ENCODE measurements around the gene VARS1.
"Not testable (repeated sequence)": the region's sequence is repeated elsewhere in the genome, so short reads cannot be mapped to it uniquely, and the experiment has no call there.

Gene VARS1

GRCh38 chr6:31795616-31796298 is at the start of gene VARS1:
Gene VARS1 (minus strand): TSS chr6:31795752. CDS start chr6:31795217, 535 bp downstream.
- no peak for DNase-seq (ENCODE audit: low read depth)

GRCh38 chr6:31844507-31844906 is 49.0 kb upstream of the VARS1 start:
- DNase-seq (ENCODE audit: low read depth) = no peak

- no peak for DNase-seq (ENCODE audit: low read depth)
Measured at GRCh38 chr6:31842053-31842452, 46.5 kb upstream of the VARS1 start.

GRCh38 chr6:31839779-31840126 is 44.2 kb upstream of the VARS1 start:
- DNase-seq (ENCODE audit: low read depth) = not testable (repeated sequence)

- no peak for DNase-seq (ENCODE audit: low read depth)
Measured at GRCh38 chr6:31838968-31839367, 43.4 kb upstream of the VARS1 start.

GRCh38 chr6:31838114-31838553 is 42.6 kb upstream of the VARS1 start:
- not testable (repeated sequence) for DNase-seq (ENCODE audit: low read depth)

- no peak for DNase-seq (ENCODE audit: low read depth)
Measured at GRCh38 chr6:31837369-31838113, 42.0 kb upstream of the VARS1 start.

GRCh38 chr6:31836474-31837368 is 41.2 kb upstream of the VARS1 start:
- DNase-seq (ENCODE audit: low read depth) = no peak

- DNase-seq (ENCODE audit: low read depth) = no peak
Measured at GRCh38 chr6:31836047-31836473, 40.5 kb upstream of the VARS1 start.

- no peak for DNase-seq (ENCODE audit: low read depth)
Measured at GRCh38 chr6:31834367-31835250, 39.1 kb upstream of the VARS1 start.

- DNase-seq (ENCODE audit: low read depth) = no peak
Measured at GRCh38 chr6:31831350-31832215, 36.0 kb upstream of the VARS1 start.

- no peak for DNase-seq (ENCODE audit: low read depth)
Measured at GRCh38 chr6:31830886-31831335, 35.4 kb upstream of the VARS1 start.

GRCh38 chr6:31829633-31830283 is 34.2 kb upstream of the VARS1 start:
- no peak for DNase-seq (ENCODE audit: low read depth)

GRCh38 chr6:31827286-31828079 is 31.9 kb upstream of the VARS1 start, which contains the start of gene HSPA1B:
Gene HSPA1B (plus strand): TSS chr6:31827738. CDS start chr6:31827951, 213 bp downstream.
- peak; percentile 100 for DNase-seq (ENCODE audit: low read depth)

- no peak for DNase-seq (ENCODE audit: low read depth)
Measured at GRCh38 chr6:31826793-31827285, 31.3 kb upstream of the VARS1 start.

GRCh38 chr6:31825553-31825952 is 30.0 kb upstream of the VARS1 start:
- DNase-seq (ENCODE audit: low read depth) = no peak

- DNase-seq (ENCODE audit: low read depth) = not testable (repeated sequence)
Measured at GRCh38 chr6:31823592-31824196, 28.1 kb upstream of the VARS1 start.

Data from HS-27A (cell line).